A673 (cell line): ENCODE measurements around the gene MALT1. TPM values are rescaled to one million over a fixed set of nuclear protein-coding genes. Genes with fewer than 3 reads are reported as not detected.

Experiments
- BruUV-seq: library from RNA; stranded (reverse); fragments of 400-500 nt; replicated peaks from 2 replicates; lab custom pipeline; 2021; lab: Mats Ljungman, UMichigan
- CTCF ChIA-PET: fragments of 300-600 bp; sonication (Branson Sonifier 250); formaldehyde crosslinking; loops from one replicate; lab custom pipeline; 2022; ENCODE audit warnings: antibody characterized with exemption; lab: Charles Lee
- POLR2A ChIA-PET: fragments of 300-600 bp; sonication (Branson Sonifier 250); formaldehyde crosslinking; loops from one replicate; lab custom pipeline; 2022; ENCODE audit warnings: antibody characterized with exemption; ENCODE audit not compliant: low non-redundant PET; lab: Charles Lee
- DNase-seq: peaks from one replicate; pipeline ENCODE4 v3.0.0-alpha.2; 2015; ENCODE audit warnings: low spot score
- H3K27ac ChIP-seq: fragments of 200-600 bp; sonication (generic); 2 replicates; pipeline ENCODE4 v1.5.1; 2016; ENCODE audit warnings: mixed run types, low read depth, mild to moderate bottlenecking, mixed read lengths, antibody characterized with exemption, low read length; ENCODE audit not compliant: poor library complexity, severe bottlenecking
- H3K27me3 ChIP-seq: fragments of 200-600 bp; sonication (generic); replicated peaks from 2 replicates; pipeline ENCODE4 v1.6.1; 2017; ENCODE audit warnings: mixed run types, low read depth, mild to moderate bottlenecking, mixed read lengths, antibody characterized with exemption, low read length; ENCODE audit not compliant: insufficient read depth, poor library complexity
- H3K36me3 ChIP-seq: fragments of 200-600 bp; sonication (generic); 2 replicates; pipeline ENCODE4 v1.6.1; 2016; ENCODE audit warnings: mixed run types, mild to moderate bottlenecking, mixed read lengths, antibody characterized with exemption, low read length; ENCODE audit not compliant: insufficient read depth, poor library complexity, severe bottlenecking
- H3K4me1 ChIP-seq: fragments of 200-600 bp; sonication (generic); 2 replicates; pipeline ENCODE4 v1.6.1; 2017; ENCODE audit warnings: mixed run types, mild to moderate bottlenecking, mixed read lengths, antibody characterized with exemption, low read length; ENCODE audit not compliant: insufficient read depth, poor library complexity, severe bottlenecking
- H3K4me3 ChIP-seq: fragments of 200-600 bp; sonication (generic); 2 replicates; pipeline ENCODE4 v1.5.1; 2016; ENCODE audit warnings: low read depth, mixed run types, mild to moderate bottlenecking, mixed read lengths, low read length; ENCODE audit not compliant: poor library complexity, severe bottlenecking
- H3K9me3 ChIP-seq: fragments of 200-600 bp; sonication (generic); 2 replicates; pipeline ENCODE4 v1.6.1; 2016; ENCODE audit warnings: mixed run types, low read depth, mild to moderate bottlenecking, mixed read lengths, antibody characterized with exemption, low read length; ENCODE audit not compliant: poor library complexity, severe bottlenecking
- CTCF ChIP-seq: fragments of 300-800, 200-600 bp; sonication (generic); conservative IDR thresholded peaks from 2 replicates; pipeline ENCODE4 v1.5.1; 2017; ENCODE audit warnings: low read depth, mild to moderate bottlenecking, antibody characterized with exemption, low read length, moderate library complexity, mixed read lengths
- EZH2 ChIP-seq: fragments of 200-600 bp; sonication (generic); IDR thresholded peaks from 2 replicates; pipeline ENCODE4 v1.6.1; 2017; ENCODE audit warnings: borderline replicate concordance, low read depth, mild to moderate bottlenecking, mixed read lengths, antibody characterized with exemption, low read length; ENCODE audit not compliant: poor library complexity, severe bottlenecking
- intact Hi-C: fragments of 100-400 bp; cut with micrococcal nuclease; formaldehyde crosslinking; loops from one replicate; pipeline ENCODE4 v1.10.0; 2022; ENCODE audit not compliant: unreplicated experiment
- total RNA-seq: library from RNA; stranded (reverse); gene quantifications from 2 replicates; pipeline ENCODE4 v1.2.3, GENCODE V29; 2021

The MALT1 gene
- total RNA-seq, 1 experiment from 2014 or later = 23.0 TPM

- no peak for DNase-seq
- ChIA-PET POLR2A (no interaction called here), CTCF (interaction anchor here (0.6 kb wide), 1 partner anchor 8 kb away, joined by 5 read pairs; no protein-coding TSS in a partner anchor)
- H3K27ac ChIP-seq = no peak overlapping the region
- TF ChIP-seq EZH2 (no peak), CTCF (no peak)
- no TSS peak for BruUV-seq
- no peaks in the 10 kb centered on the region for H3K27me3 ChIP-seq
- H3K9me3 ChIP-seq = no peaks in the 10 kb centered on the region
- intact Hi-C loops = loop anchor here (5.0 kb wide), 2 partner anchors 93 to 148 kb away; no protein-coding TSS in a partner anchor
- H3K4me1 ChIP-seq = peaks cover 17% of the 10 kb centered on the region
- no peaks in the 10 kb centered on the region for H3K36me3 ChIP-seq
- no peak overlapping the region for H3K4me3 ChIP-seq
Observed at GRCh38 chr18:58674863-58675472, 3.7 kb downstream of the MALT1 start.

GRCh38 chr18:58676270-58676669, 5.0 kb downstream of the MALT1 start:
- intact Hi-C loops = no loop called here
- no peak overlapping the region for H3K4me3 ChIP-seq
- H3K36me3 ChIP-seq = no peaks in the 10 kb centered on the region
- no peaks in the 10 kb centered on the region for H3K27me3 ChIP-seq
- no peak for TF ChIP-seq CTCF
- no peak for TF ChIP-seq EZH2
- H3K9me3 ChIP-seq = no peaks in the 10 kb centered on the region
- CTCF ChIA-PET = no interaction called here
- peaks cover 9% of the 10 kb centered on the region for H3K4me1 ChIP-seq
- DNase-seq = no peak
- POLR2A ChIA-PET = no interaction called here
- no TSS peak for BruUV-seq
- H3K27ac ChIP-seq = no peak overlapping the region

- POLR2A ChIA-PET = interaction anchor here (1.0 kb wide), 1 partner anchor 11 kb away, joined by 9 read pairs; the partner anchor contains the start of gene MALT1
- no peak for TF ChIP-seq EZH2
- intact Hi-C loops = loop anchor here (10.0 kb wide), 1 partner anchor 58 kb away; the partner anchor contains the start of gene ALPK2
- H3K4me1 ChIP-seq = peaks cover 21% of the 10 kb centered on the region
- H3K9me3 ChIP-seq = no peaks in the 10 kb centered on the region
- H3K4me3 ChIP-seq = no peak overlapping the region
- H3K36me3 ChIP-seq = no peaks in the 10 kb centered on the region
- peak overlapping the region; percentile 18 for H3K27ac ChIP-seq
- no peaks in the 10 kb centered on the region for H3K27me3 ChIP-seq
- no TSS peak for BruUV-seq
- CTCF ChIA-PET = interaction anchor here (0.7 kb wide), 1 partner anchor 8 kb away, joined by 5 read pairs; no protein-coding TSS in a partner anchor
- DNase-seq = peak; percentile 88
Observed at GRCh38 chr18:58682429-58683069, 11.3 kb downstream of the MALT1 start.
